Fibroblast of skin of back (primary cell): ENCODE measurements around the gene DDX51.
"Not testable (repeated sequence)": the region's sequence is repeated elsewhere in the genome, so short reads cannot be mapped to it uniquely, and the experiment has no call there.

Source experiments
- DNase-seq: peaks from one replicate; pipeline ENCODE4 v3.0.0-alpha.2; 2013

Gene DDX51

GRCh38 chr12:132140918-132141841 is 2.9 kb downstream of the DDX51 start:
- DNase-seq, result no peak

- no peak for DNase-seq
These were observed 3.6 kb downstream of the DDX51 start for GRCh38 chr12:132140501-132140900.

GRCh38 chr12:132139912-132140311 is 4.2 kb downstream of the DDX51 start:
- no peak for DNase-seq

- DNase-seq, result no peak
These were observed 4.9 kb downstream of the DDX51 start for GRCh38 chr12:132138941-132139871.

- DNase-seq, result no peak
These were observed 6.5 kb downstream of the DDX51 start for GRCh38 chr12:132137483-132138125.

GRCh38 chr12:132136226-132136625 is 7.9 kb downstream of the DDX51 start:
- not testable (repeated sequence) for DNase-seq

- DNase-seq, result not testable (repeated sequence)
These were observed 9.4 kb downstream of the DDX51 start for GRCh38 chr12:132134653-132135183.

GRCh38 chr12:132133952-132134652 is 10.0 kb downstream of the DDX51 start:
- no peak for DNase-seq

- no peak for DNase-seq
These were observed 11.3 kb downstream of the DDX51 start for GRCh38 chr12:132132609-132133430.

- DNase-seq, result no peak
These were observed 12.2 kb downstream of the DDX51 start for GRCh38 chr12:132131952-132132351.

- no peak for DNase-seq
These were observed 12.9 kb downstream of the DDX51 start for GRCh38 chr12:132131229-132131628.

GRCh38 chr12:132130690-132131089 is 13.4 kb downstream of the DDX51 start:
- DNase-seq, result no peak

GRCh38 chr12:132129007-132129406 is 15.1 kb downstream of the DDX51 start:
- DNase-seq, result no peak

- no peak for DNase-seq
These were observed 17.1 kb downstream of the DDX51 start for GRCh38 chr12:132127041-132127440.

GRCh38 chr12:132125736-132126135 is 18.4 kb downstream of the DDX51 start:
- no peak for DNase-seq

GRCh38 chr12:132124766-132125425 is 19.2 kb downstream of the DDX51 start:
- DNase-seq, result no peak

GRCh38 chr12:132123970-132124765 is 20.0 kb downstream of the DDX51 start:
- no peak for DNase-seq

- no peak for DNase-seq
These were observed 22.8 kb downstream of the DDX51 start for GRCh38 chr12:132121283-132121682.

- DNase-seq, result no peak
These were observed 25.2 kb downstream of the DDX51 start for GRCh38 chr12:132118876-132119275.

- no peak for DNase-seq
These were observed 26.6 kb downstream of the DDX51 start for GRCh38 chr12:132117558-132117875.
